Liver (tissue), 9 donors: ENCODE results near the gene RCBTB1. TPM values are rescaled to one million over a fixed set of nuclear protein-coding genes. Genes with fewer than 3 reads are reported as not detected.

Source experiments
- DNase-seq: peaks from one replicate; pipeline ENCODE4 v3.0.0-alpha.2; 2017; ENCODE audit warnings: low spot score
- H3K27ac ChIP-seq, 2 donors: one replicate each; pipeline ENCODE4 v1.7.0; 2013; ENCODE audit warnings: inconsistent platforms in 2 of 2, low read length in 2 of 2, control low read depth in 1 of 2, low read depth in 1 of 2, mild to moderate bottlenecking in 1 of 2
- H3K27me3 ChIP-seq, 4 donors: one replicate each; pipeline versions ENCODE4 v1.6.1 to v1.7.0; 2013; ENCODE audit warnings: low read length in 3 of 4, inconsistent platforms in 1 of 4, mild to moderate bottlenecking in 1 of 4, moderate library complexity in 1 of 4; ENCODE audit not compliant: control insufficient read depth in 4 of 4, insufficient read depth in 4 of 4
- H3K36me3 ChIP-seq, 4 donors: one replicate each; pipeline versions ENCODE4 v1.6.1 to v1.7.0; 2013; ENCODE audit warnings: low read length in 3 of 4, mild to moderate bottlenecking in 3 of 4, low read depth in 1 of 4, moderate library complexity in 1 of 4; ENCODE audit not compliant: control insufficient read depth in 4 of 4, insufficient read depth in 3 of 4
- H3K4me1 ChIP-seq, 4 donors: one replicate each; pipeline versions ENCODE4 v1.6.1 to v1.7.0; 2013; ENCODE audit warnings: low read length in 3 of 4, mild to moderate bottlenecking in 3 of 4, moderate library complexity in 1 of 4; ENCODE audit not compliant: control insufficient read depth in 4 of 4, insufficient read depth in 4 of 4
- H3K4me3 ChIP-seq, 3 donors: one replicate each; pipeline versions ENCODE4 v1.6.1 to v1.7.0; 2013; ENCODE audit warnings: low read length in 3 of 3, control low read depth in 1 of 3, low read depth in 1 of 3, mild to moderate bottlenecking in 1 of 3
- H3K9ac ChIP-seq, 2 donors: one replicate each; pipeline ENCODE4 v1.7.0; 2013; ENCODE audit warnings: low read length in 2 of 2, mild to moderate bottlenecking in 2 of 2, moderate library complexity in 2 of 2, control low read depth in 1 of 2, low read depth in 1 of 2
- H3K9me3 ChIP-seq, 4 donors: one replicate each; pipeline versions ENCODE4 v1.6.1 to v1.7.0; 2013; ENCODE audit warnings: low read length in 3 of 4; ENCODE audit not compliant: control insufficient read depth in 4 of 4
- EGR1 ChIP-seq, 2 donors: IDR thresholded peaks; 2 replicates each; pipeline ENCODE4 v1.6.1; 2016 to 2018; ENCODE audit warnings: antibody characterized with exemption in 2 of 2, low read depth in 2 of 2
- FOXA1 ChIP-seq: IDR thresholded peaks from 2 replicates; pipeline ENCODE4 v1.6.1; 2016; ENCODE audit warnings: antibody characterized with exemption
- FOXA2 ChIP-seq: IDR thresholded peaks from 2 replicates; pipeline ENCODE4 v1.6.1; 2016; ENCODE audit warnings: antibody characterized with exemption
- GABPA ChIP-seq, 2 donors: IDR thresholded peaks in 1 of 2; conservative IDR thresholded peaks in 1 of 2; 2 replicates each; pipeline ENCODE4 v1.6.1; 2016; ENCODE audit warnings: antibody characterized with exemption in 2 of 2, mild to moderate bottlenecking in 1 of 2, moderate library complexity in 1 of 2
- MAX ChIP-seq: IDR thresholded peaks from 2 replicates; pipeline ENCODE4 v1.6.1; 2016; ENCODE audit warnings: antibody characterized with exemption
- NR2F2 ChIP-seq: IDR thresholded peaks from 2 replicates; pipeline ENCODE4 v1.6.1; 2016; ENCODE audit warnings: antibody characterized with exemption
- RAD21 ChIP-seq, 2 donors: IDR thresholded peaks; 2 replicates each; pipeline ENCODE4 v1.6.1; 2016; ENCODE audit warnings: antibody characterized with exemption in 2 of 2, mild to moderate bottlenecking in 2 of 2
- SP1 ChIP-seq: IDR thresholded peaks from 2 replicates; pipeline ENCODE4 v1.6.1; 2018; ENCODE audit warnings: antibody characterized with exemption, mild to moderate bottlenecking
- TAF1 ChIP-seq: conservative IDR thresholded peaks from 2 replicates; pipeline ENCODE4 v1.6.1; 2016; ENCODE audit warnings: antibody characterized with exemption, mild to moderate bottlenecking
- YY1 ChIP-seq: IDR thresholded peaks from 2 replicates; pipeline ENCODE4 v1.6.1; 2016; ENCODE audit warnings: antibody characterized with exemption, mild to moderate bottlenecking
- WGBS: extraction: QIAGEN DNeasy Blood & Tissue Kit; methylation state at CpG from one replicate; pipeline ENCODE4 v1.1.7; 2013; 5-methylcytosine and 5-hydroxymethylcytosine counted together
- polyA plus RNA-seq, 2 donors: library from polyadenylated mRNA; stranded (reverse) in 1 of 2; unstranded in 1 of 2; fragments of 200-250 nt in 1 of 2; fragments of >200 nt in 1 of 2; fragmentation: Nextera tagmentation in 1 of 2; extraction: Ambion mirVana in 1 of 2; gene quantifications; one replicate each; pipeline versions ENCODE4 v1.2.1 to v1.2.3, GENCODE V29; 2013 to 2015
- total RNA-seq, 2 donors: library from RNA; depleted of rRNA; stranded (reverse); fragments of >200 nt; gene quantifications; one replicate each; pipeline ENCODE4 v1.2.3, GENCODE V29; 2014
- TF ChIP-seq, protein P1 (sequence below): IDR thresholded peaks from 2 replicates; pipeline ENCODE4 v1.6.1; 2016; ENCODE audit warnings: antibody characterized with exemption, mild to moderate bottlenecking
- TF ChIP-seq, protein P2 (sequence below): fragments of 150-350 bp; IDR thresholded peaks from 2 replicates; pipeline ENCODE4 v1.5.1; 2017; ENCODE audit warnings: improper control_type of control experiment, low read depth, low read length; ENCODE audit not compliant: missing input control
- TF ChIP-seq, protein P3 (sequence below): IDR thresholded peaks from 2 replicates; pipeline ENCODE4 v1.6.1; 2016; ENCODE audit warnings: antibody characterized with exemption
- TF ChIP-seq, protein P4 (sequence below): IDR thresholded peaks from 2 replicates; pipeline ENCODE4 v1.6.1; 2016; ENCODE audit warnings: antibody characterized with exemption
- donor health status: healthy.
- donor health status: healthy.
- donor health status: healthy.
- donor health status: healthy.
- donor health status: healthy.

The RCBTB1 gene
- total and polyA plus RNA-seq, 4 donors: 3.9 to 9.0 (median 6.5) TPM

GRCh38 chr13:49495783-49496762 is 89.3 kb downstream of the RCBTB1 start, which contains the start of gene PHF11:
PHF11 (plus strand) TSS chr13:49495953; CDS start chr13:49496002, 49 bp downstream.
- no peaks in the 10 kb centered on the region for H3K9me3 ChIP-seq
- peak within 1 kb of the TSS; percentile 76 to 96 for H3K9ac ChIP-seq
- peaks cover 0 to 5% (median 2%) of the 10 kb centered on the region in 4 donors for H3K4me1 ChIP-seq
- H3K4me3 ChIP-seq: peak within 1 kb of the TSS; percentile 66 to 86 (median 75)
- WGBS: 3% methylated on average over 71 of the region's 71 CpGs
- TF ChIP-seq GABPA (IDR thresholded peaks at IDR 0.05 in 1 of 2, conservative IDR thresholded peaks at IDR 0.05 in 1 of 2) (peak in 1 of 2 donors; percentile 49), YY1 (peak; percentile 58), NR2F2 (no peak), SP1 (peak; percentile 3), RAD21 (IDR thresholded peaks at IDR 0.05) (peak; percentile 7 to 23), EGR1 (IDR thresholded peaks at IDR 0.05; ENCODE audit: low read depth in 2 of 2) (peak in 1 of 2 donors; percentile 3)
- TF ChIP-seq, protein P1, sequence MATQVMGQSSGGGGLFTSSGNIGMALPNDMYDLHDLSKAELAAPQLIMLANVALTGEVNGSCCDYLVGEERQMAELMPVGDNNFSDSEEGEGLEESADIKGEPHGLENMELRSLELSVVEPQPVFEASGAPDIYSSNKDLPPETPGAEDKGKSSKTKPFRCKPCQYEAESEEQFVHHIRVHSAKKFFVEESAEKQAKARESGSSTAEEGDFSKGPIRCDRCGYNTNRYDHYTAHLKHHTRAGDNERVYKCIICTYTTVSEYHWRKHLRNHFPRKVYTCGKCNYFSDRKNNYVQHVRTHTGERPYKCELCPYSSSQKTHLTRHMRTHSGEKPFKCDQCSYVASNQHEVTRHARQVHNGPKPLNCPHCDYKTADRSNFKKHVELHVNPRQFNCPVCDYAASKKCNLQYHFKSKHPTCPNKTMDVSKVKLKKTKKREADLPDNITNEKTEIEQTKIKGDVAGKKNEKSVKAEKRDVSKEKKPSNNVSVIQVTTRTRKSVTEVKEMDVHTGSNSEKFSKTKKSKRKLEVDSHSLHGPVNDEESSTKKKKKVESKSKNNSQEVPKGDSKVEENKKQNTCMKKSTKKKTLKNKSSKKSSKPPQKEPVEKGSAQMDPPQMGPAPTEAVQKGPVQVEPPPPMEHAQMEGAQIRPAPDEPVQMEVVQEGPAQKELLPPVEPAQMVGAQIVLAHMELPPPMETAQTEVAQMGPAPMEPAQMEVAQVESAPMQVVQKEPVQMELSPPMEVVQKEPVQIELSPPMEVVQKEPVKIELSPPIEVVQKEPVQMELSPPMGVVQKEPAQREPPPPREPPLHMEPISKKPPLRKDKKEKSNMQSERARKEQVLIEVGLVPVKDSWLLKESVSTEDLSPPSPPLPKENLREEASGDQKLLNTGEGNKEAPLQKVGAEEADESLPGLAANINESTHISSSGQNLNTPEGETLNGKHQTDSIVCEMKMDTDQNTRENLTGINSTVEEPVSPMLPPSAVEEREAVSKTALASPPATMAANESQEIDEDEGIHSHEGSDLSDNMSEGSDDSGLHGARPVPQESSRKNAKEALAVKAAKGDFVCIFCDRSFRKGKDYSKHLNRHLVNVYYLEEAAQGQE: no peak
- TF ChIP-seq, protein P2, sequence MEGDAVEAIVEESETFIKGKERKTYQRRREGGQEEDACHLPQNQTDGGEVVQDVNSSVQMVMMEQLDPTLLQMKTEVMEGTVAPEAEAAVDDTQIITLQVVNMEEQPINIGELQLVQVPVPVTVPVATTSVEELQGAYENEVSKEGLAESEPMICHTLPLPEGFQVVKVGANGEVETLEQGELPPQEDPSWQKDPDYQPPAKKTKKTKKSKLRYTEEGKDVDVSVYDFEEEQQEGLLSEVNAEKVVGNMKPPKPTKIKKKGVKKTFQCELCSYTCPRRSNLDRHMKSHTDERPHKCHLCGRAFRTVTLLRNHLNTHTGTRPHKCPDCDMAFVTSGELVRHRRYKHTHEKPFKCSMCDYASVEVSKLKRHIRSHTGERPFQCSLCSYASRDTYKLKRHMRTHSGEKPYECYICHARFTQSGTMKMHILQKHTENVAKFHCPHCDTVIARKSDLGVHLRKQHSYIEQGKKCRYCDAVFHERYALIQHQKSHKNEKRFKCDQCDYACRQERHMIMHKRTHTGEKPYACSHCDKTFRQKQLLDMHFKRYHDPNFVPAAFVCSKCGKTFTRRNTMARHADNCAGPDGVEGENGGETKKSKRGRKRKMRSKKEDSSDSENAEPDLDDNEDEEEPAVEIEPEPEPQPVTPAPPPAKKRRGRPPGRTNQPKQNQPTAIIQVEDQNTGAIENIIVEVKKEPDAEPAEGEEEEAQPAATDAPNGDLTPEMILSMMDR: peak; percentile 20
- H3K27ac ChIP-seq: peak within 1 kb of the TSS; percentile 87 to 91
- peak; percentile 80 for DNase-seq
- H3K27me3 ChIP-seq: no peaks in the 10 kb centered on the region
- H3K36me3 ChIP-seq: peaks cover 0 to 3% (median 2%) of the 10 kb centered on the region in 4 donors

DNA sequence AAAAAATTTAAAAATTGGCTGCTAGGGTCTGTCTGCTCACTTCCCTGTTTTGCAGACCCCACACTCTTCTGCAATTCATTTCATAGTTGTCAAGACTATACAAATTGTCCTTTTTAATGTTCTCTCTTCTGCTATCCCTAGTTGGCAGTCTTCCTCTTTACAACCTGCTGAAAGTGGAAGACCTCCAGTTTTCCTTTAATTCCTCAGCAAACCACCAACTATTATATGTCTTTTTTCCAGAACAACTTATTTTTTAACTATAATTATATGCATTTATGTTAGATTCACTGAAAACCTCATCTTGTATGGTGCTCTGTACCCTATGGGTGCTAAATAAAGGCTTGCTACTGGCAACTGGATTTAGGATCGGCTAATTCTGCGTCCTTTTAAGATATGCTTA is 90.7 kb downstream of the RCBTB1 start:
- Histone ChIP-seq H3K4me1 (peaks cover 0 to 5% (median 2%) of the 10 kb centered on the region in 4 donors), H3K36me3 (peaks cover 0 to 2% (median under 1%) of the 10 kb centered on the region in 4 donors), H3K9me3 (no peaks in the 10 kb centered on the region), H3K27me3 (no peaks in the 10 kb centered on the region), H3K4me3 (peak overlapping the region in 2 of 3 donors; percentile 66 to 86), H3K9ac (peak overlapping the region; percentile 69 to 76), H3K27ac (peak overlapping the region in 1 of 2 donors; percentile 91)
- DNase-seq: no peak
- WGBS: 67% methylated on average over 2 of the region's 2 CpGs
- TF ChIP-seq, protein P3, sequence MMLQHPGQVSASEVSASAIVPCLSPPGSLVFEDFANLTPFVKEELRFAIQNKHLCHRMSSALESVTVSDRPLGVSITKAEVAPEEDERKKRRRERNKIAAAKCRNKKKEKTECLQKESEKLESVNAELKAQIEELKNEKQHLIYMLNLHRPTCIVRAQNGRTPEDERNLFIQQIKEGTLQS: no peak
- TF ChIP-seq, protein P1: no peak
- TF ChIP-seq GABPA (IDR thresholded peaks at IDR 0.05 in 1 of 2, conservative IDR thresholded peaks at IDR 0.05 in 1 of 2) (no peak), YY1 (no peak), MAX (no peak), NR2F2 (no peak), FOXA2 (no peak), TAF1 (no peak), EGR1 (IDR thresholded peaks at IDR 0.05; ENCODE audit: low read depth in 2 of 2) (no peak), FOXA1 (no peak)
- TF ChIP-seq, protein P2: no peak
- TF ChIP-seq, protein P4, sequence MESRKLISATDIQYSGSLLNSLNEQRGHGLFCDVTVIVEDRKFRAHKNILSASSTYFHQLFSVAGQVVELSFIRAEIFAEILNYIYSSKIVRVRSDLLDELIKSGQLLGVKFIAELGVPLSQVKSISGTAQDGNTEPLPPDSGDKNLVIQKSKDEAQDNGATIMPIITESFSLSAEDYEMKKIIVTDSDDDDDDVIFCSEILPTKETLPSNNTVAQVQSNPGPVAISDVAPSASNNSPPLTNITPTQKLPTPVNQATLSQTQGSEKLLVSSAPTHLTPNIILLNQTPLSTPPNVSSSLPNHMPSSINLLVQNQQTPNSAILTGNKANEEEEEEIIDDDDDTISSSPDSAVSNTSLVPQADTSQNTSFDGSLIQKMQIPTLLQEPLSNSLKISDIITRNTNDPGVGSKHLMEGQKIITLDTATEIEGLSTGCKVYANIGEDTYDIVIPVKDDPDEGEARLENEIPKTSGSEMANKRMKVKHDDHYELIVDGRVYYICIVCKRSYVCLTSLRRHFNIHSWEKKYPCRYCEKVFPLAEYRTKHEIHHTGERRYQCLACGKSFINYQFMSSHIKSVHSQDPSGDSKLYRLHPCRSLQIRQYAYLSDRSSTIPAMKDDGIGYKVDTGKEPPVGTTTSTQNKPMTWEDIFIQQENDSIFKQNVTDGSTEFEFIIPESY: no peak
